CD14-positive monocyte (primary cell): Measurements from ENCODE around the gene STRBP. TPM values are rescaled to one million over a fixed set of nuclear protein-coding genes. Genes with fewer than 3 reads are reported as not detected.

Experiments used
- DNase-seq, 3 donors: peaks; one replicate each; pipeline ENCODE4 v3.0.0-alpha.2; 2011 to 2022
- H2AFZ ChIP-seq: 2 replicates; pipeline ENCODE4 v1.6.0; 2012; ENCODE audit warnings: mild to moderate bottlenecking, low read depth, low read length, inconsistent platforms; ENCODE audit not compliant: insufficient read depth, poor library complexity, severe bottlenecking
- H3K27ac ChIP-seq, 2 donors: 1 replicate in 1 of 2; 2 replicates in 1 of 2; pipeline ENCODE4 v1.5.1; 2012 to 2013; ENCODE audit warnings: low read length in 2 of 2, control low read depth in 1 of 2, inconsistent platforms in 1 of 2, low read depth in 1 of 2, mild to moderate bottlenecking in 1 of 2
- H3K27me3 ChIP-seq, 2 donors: one replicate each; pipeline versions ENCODE4 v1.6.0 to v1.6.1; 2011 to 2013; ENCODE audit warnings: low read length in 2 of 2; ENCODE audit not compliant: control insufficient read depth in 2 of 2, insufficient read depth in 2 of 2
- H3K36me3 ChIP-seq, 2 donors: replicated peaks in 1 of 2; 1 replicate in 1 of 2; 2 replicates in 1 of 2; pipeline versions ENCODE4 v1.5.1 to v1.6.1; 2012 to 2013; ENCODE audit warnings: low read length in 2 of 2, control low read depth in 1 of 2, inconsistent platforms in 1 of 2, mild to moderate bottlenecking in 1 of 2; ENCODE audit not compliant: insufficient read depth in 2 of 2, control insufficient read depth in 1 of 2
- H3K4me1 ChIP-seq, 2 donors: 1 replicate in 1 of 2; 2 replicates in 1 of 2; pipeline versions ENCODE4 v1.5.1 to v1.6.1; 2012 to 2013; ENCODE audit warnings: low read length in 2 of 2, control low read depth in 1 of 2, inconsistent platforms in 1 of 2, mild to moderate bottlenecking in 1 of 2, moderate library complexity in 1 of 2; ENCODE audit not compliant: insufficient read depth in 2 of 2, control insufficient read depth in 1 of 2
- H3K4me2 ChIP-seq: replicated peaks from 2 replicates; pipeline ENCODE3; 2012; ENCODE audit warnings: low read length, moderate library complexity, mild to moderate bottlenecking; ENCODE audit not compliant: poor library complexity, severe bottlenecking; ENCODE audit errors: extremely low read depth
- H3K4me3 ChIP-seq, 3 experiments: fragments of 200-600 bp in 1 of 3; sonication (generic) in 1 of 3; replicated peaks in 1 of 3; 1 replicate in 2 of 3; 2 replicates in 1 of 3; pipeline ENCODE4 v1.5.1; 2011 to 2013; ENCODE audit warnings: low read length in 3 of 3, mild to moderate bottlenecking in 3 of 3, control low read depth in 2 of 3, low read depth in 2 of 3, inconsistent platforms in 1 of 3, moderate library complexity in 1 of 3
- H3K79me2 ChIP-seq: 2 replicates; pipeline ENCODE4 v1.6.0; 2012; ENCODE audit warnings: mild to moderate bottlenecking, control low read depth, inconsistent platforms, low read length, moderate library complexity; ENCODE audit not compliant: insufficient read depth
- H3K9ac ChIP-seq: 2 replicates; pipeline ENCODE4 v1.6.0; 2017; ENCODE audit warnings: low read length, mild to moderate bottlenecking; ENCODE audit not compliant: insufficient read depth, poor library complexity, severe bottlenecking
- H3K9me3 ChIP-seq, 2 donors: replicated peaks in 1 of 2; 1 replicate in 1 of 2; 2 replicates in 1 of 2; pipeline versions ENCODE4 v1.5.1 to v1.6.1; 2012 to 2013; ENCODE audit warnings: low read length in 2 of 2, control low read depth in 1 of 2; ENCODE audit not compliant: control insufficient read depth in 1 of 2, insufficient read depth in 1 of 2
- H4K20me1 ChIP-seq: 2 replicates; pipeline ENCODE4 v1.6.0; 2012; ENCODE audit warnings: mild to moderate bottlenecking, low read length, control low read depth, moderate library complexity; ENCODE audit not compliant: insufficient read depth
- H3K27ac Mint-ChIP-seq, 7 donors: one replicate each; pipeline ENCODE4 v1.8.0; 2020; ENCODE audit warnings: mild to moderate bottlenecking in 7 of 7, mixed read lengths in 7 of 7, moderate library complexity in 6 of 7, inconsistent platforms in 2 of 7
- H3K27me3 Mint-ChIP-seq, 3 donors: one replicate each; pipeline ENCODE4 v1.8.0; 2021 to 2022; ENCODE audit warnings: low read depth in 3 of 3, mild to moderate bottlenecking in 3 of 3, mixed read lengths in 3 of 3, moderate library complexity in 3 of 3, inconsistent platforms in 1 of 3
- H3K36me3 Mint-ChIP-seq, 2 donors: one replicate each; pipeline ENCODE4 v1.8.0; 2020; ENCODE audit warnings: mixed read lengths in 2 of 2, inconsistent platforms in 1 of 2, mild to moderate bottlenecking in 1 of 2
- H3K4me1 Mint-ChIP-seq: one replicate; pipeline ENCODE4 v1.8.0; 2020; ENCODE audit warnings: mild to moderate bottlenecking, mixed read lengths
- H3K4me3 Mint-ChIP-seq, 2 donors: one replicate each; pipeline ENCODE4 v1.8.0; 2020; ENCODE audit warnings: mild to moderate bottlenecking in 2 of 2, mixed read lengths in 2 of 2, moderate library complexity in 1 of 2
- H3K9me3 Mint-ChIP-seq, 7 donors: one replicate each; pipeline ENCODE4 v1.8.0; 2020 to 2022; ENCODE audit warnings: mixed read lengths in 7 of 7, mild to moderate bottlenecking in 6 of 7, moderate library complexity in 6 of 7, inconsistent platforms in 2 of 7
- WGBS: methylation state at CpG from one replicate; pipeline ENCODE4 v1.1.5; 2013; ENCODE audit warnings: missing lambda C conversion rate; ENCODE audit not compliant: insufficient coverage; 5-methylcytosine and 5-hydroxymethylcytosine counted together
- intact Hi-C, 2 donors: fragments of 100-400 bp; cut with micrococcal nuclease; formaldehyde crosslinking; loops; one replicate each; pipeline versions ENCODE4 v1.15.0 to v1.15.1; 2023
- polyA minus RNA-seq: library from RNA; depleted of rRNA, polyadenylated mRNA; stranded (reverse); fragments of >200 nt; gene quantifications from 2 replicates; pipeline ENCODE4 v1.2.3, GENCODE V29; 2012
- polyA plus RNA-seq, 3 donors: library from polyadenylated mRNA; depleted of rRNA in 1 of 3; unstranded in 2 of 3; stranded (reverse) in 1 of 3; fragments of 300-500 nt in 2 of 3; fragments of >200 nt in 1 of 3; fragmentation: Illumina TruSeq in 2 of 3; gene quantifications; 1 replicate in 2 of 3; 2 replicates in 1 of 3; pipeline ENCODE4 v1.2.3, GENCODE V29; 2012 to 2021
- total RNA-seq, 12 experiments: library from RNA in 1 of 12; stranded (reverse) in 1 of 12; fragments of 120-200 nt in 1 of 12; gene quantifications; one replicate each; pipeline ENCODE4 v1.2.4 and lab custom pipeline; 2013 to 2026; ENCODE audit warnings: mixed read lengths in 6 of 12, inconsistent platforms in 1 of 12
- TF ChIP-seq, protein P1 (sequence below): fragments of 200-600 bp; IDR thresholded peaks from one replicate; pipeline ENCODE4 v1.8.0; 2022; ENCODE audit warnings: antibody characterized with exemption, mild to moderate bottlenecking

STRBP gene
- 3.7 TPM for total RNA-seq (2013)
- polyA plus RNA-seq (1 to 10 TPM in 2 of 3 donors, under 1 TPM in 1; 0.97 to 1.9 (median 1.9) TPM), polyA minus RNA-seq (0.55 and 1.0 TPM in 2 replicates), total RNA-seq (lab: John Stamatoyannopoulos, UW) (2.4 to 19.3 (median 6.0) reads per million in 11 experiments)

DNA sequence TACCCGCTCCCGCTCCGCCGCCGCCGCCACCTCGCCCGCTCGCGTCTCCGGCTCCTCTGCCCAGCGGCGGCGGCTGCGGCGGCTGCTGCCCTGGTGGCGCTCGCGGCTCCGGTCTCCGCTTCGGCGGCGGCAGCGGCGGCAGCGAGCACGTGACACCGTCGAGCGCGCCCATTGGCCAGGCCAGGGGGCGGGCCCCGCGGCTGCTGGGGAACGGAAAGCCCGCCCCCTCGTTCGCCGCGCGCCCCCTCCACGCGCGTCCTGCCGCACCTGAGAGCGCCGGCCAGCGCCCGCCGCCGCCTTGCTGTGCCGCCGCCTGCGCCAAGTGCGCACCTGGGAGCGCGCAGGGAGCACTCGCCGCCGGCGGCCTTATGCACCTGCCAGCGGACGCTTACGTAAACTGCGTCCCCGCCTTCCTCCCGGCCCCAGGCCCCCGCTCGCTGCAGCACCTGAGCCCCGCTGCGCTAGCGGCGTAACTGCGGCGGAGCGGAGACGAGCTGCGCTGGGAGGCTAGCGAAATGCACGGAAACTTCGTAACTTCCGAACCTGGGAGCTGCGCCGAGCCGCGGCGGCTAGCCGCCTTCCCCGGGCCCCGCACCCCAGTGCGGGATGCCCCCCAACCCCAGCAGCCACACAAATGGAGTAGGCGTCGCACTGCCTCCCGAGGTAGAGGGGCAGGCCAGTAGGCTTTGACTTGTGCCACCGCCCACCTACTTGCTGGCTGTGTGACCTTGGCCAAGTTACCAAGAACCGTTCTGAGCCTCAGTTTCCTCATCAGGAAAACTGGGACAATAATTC lies at the start of gene STRBP:
Gene STRBP (minus strand): TSS at position 122 of the 795 bp plus-strand sequence. CDS start 84,452 bp downstream, outside the sequence.
- Mint-ChIP-seq H3K9me3 (peaks cover 0 to 6% (median 0%) of the 10 kb centered on the region in 7 donors), H3K36me3 (no peaks in the 10 kb centered on the region), H3K27me3 (peaks cover 10 to 27% (median 18%) of the 10 kb centered on the region in 3 donors), H3K4me3 (peak within 1 kb of the TSS; percentile 77 to 81), H3K27ac (peak within 1 kb of the TSS in 2 of 7 donors; percentile 26 to 74), H3K4me1 (peaks cover 15% of the 10 kb centered on the region)
- intact Hi-C loops = loop anchor here in 1 of 2 donors (5.0 kb wide), 1 partner anchor 74 kb away; no protein-coding TSS in a partner anchor
- Histone ChIP-seq H3K4me2 (peak within 1 kb of the TSS; percentile 91), H4K20me1 (no peaks in the 10 kb centered on the region), H3K27ac (no peak within 1 kb of the TSS), H3K79me2 (no peaks in the 10 kb centered on the region), H3K36me3 (no peaks in the 10 kb centered on the region), H3K9me3 (no peaks in the 10 kb centered on the region), H3K9ac (peak within 1 kb of the TSS; percentile 69), H3K4me3 (peak within 1 kb of the TSS; percentile 67 to 90 (median 72)), H2AFZ (peak within 1 kb of the TSS; percentile 97), H3K4me1 (peaks cover 14 to 16% of the 10 kb centered on the region in 2 donors), H3K27me3 (peaks cover 0 to 18% of the 10 kb centered on the region in 2 donors)
- DNase-seq = peak; percentile 74 to 85 (median 84)
- TF ChIP-seq, protein P1, sequence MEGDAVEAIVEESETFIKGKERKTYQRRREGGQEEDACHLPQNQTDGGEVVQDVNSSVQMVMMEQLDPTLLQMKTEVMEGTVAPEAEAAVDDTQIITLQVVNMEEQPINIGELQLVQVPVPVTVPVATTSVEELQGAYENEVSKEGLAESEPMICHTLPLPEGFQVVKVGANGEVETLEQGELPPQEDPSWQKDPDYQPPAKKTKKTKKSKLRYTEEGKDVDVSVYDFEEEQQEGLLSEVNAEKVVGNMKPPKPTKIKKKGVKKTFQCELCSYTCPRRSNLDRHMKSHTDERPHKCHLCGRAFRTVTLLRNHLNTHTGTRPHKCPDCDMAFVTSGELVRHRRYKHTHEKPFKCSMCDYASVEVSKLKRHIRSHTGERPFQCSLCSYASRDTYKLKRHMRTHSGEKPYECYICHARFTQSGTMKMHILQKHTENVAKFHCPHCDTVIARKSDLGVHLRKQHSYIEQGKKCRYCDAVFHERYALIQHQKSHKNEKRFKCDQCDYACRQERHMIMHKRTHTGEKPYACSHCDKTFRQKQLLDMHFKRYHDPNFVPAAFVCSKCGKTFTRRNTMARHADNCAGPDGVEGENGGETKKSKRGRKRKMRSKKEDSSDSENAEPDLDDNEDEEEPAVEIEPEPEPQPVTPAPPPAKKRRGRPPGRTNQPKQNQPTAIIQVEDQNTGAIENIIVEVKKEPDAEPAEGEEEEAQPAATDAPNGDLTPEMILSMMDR = no peak
- under 1% methylated on average over 95 of the region's 97 CpGs for WGBS

DNA sequence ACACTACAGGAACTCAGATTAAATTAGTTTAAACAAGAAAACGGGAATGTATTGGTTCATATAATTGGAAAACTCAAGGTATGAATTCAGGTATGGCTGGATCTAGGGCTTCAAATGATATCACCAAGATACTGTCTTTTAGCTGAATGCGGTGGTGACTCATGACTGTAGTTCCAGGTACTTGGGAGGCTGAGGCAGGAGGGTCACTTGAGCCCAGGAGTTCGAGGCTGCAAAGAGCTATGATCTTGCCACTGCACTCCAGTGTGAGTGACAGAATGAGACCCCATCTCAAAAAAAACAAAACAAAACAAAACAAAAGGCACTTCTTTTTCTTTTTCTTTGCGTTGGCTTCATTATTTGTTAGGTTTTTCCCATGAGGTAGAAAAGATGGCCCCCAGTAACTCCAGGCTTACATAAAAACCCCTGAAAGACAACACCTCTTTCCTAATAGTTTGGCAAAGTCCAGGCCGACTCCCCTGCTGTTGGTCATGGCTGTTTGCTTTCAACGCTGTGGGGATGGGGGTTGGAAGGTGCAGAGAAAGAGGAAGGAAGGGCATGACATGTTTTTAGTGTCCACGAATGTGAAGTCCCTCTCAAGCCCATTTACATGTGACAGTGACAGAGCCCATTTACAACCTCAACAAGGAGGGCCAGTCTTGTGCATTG lies 47.8 kb upstream of the STRBP start:
- TF ChIP-seq, protein P1 = no peak
- no peak overlapping the region for H3K9ac ChIP-seq
- H3K27ac ChIP-seq = no peak overlapping the region
- H3K4me3 ChIP-seq = no peak overlapping the region
- no peaks in the 10 kb centered on the region for H3K79me2 ChIP-seq
- intact Hi-C loops = no loop called here
- H3K36me3 ChIP-seq = no peaks in the 10 kb centered on the region
- 100% methylated on average over 1 of the region's 7 CpGs for WGBS
- Mint-ChIP-seq H3K4me1 (peaks cover 24% of the 10 kb centered on the region), H3K4me3 (no peak overlapping the region), H3K27ac (peak overlapping the region in 2 of 7 donors; percentile 59 to 75), H3K27me3 (peaks cover 4 to 7% (median 5%) of the 10 kb centered on the region in 3 donors), H3K36me3 (no peaks in the 10 kb centered on the region), H3K9me3 (no peaks in the 10 kb centered on the region)
- H3K27me3 ChIP-seq = no peaks in the 10 kb centered on the region
- no peak overlapping the region for H2AFZ ChIP-seq
- H4K20me1 ChIP-seq = no peaks in the 10 kb centered on the region
- H3K9me3 ChIP-seq = no peaks in the 10 kb centered on the region
- H3K4me1 ChIP-seq = peaks cover 0 to 12% of the 10 kb centered on the region in 2 donors
- peak; percentile 59 to 91 (median 64) for DNase-seq
- no peak overlapping the region for H3K4me2 ChIP-seq
